Iris pigment epithelial cell (primary cell): Measurements from ENCODE around the gene TRIM75.
A peak's percentile ranks its signal among the peaks of the same experiment; 100 is the strongest.
"Not testable (repeated sequence)": the region's sequence is repeated elsewhere in the genome, so short reads cannot be mapped to it uniquely, and the experiment has no call there.

ENCODE experiments used
- DNase-seq: peaks from one replicate; pipeline ENCODE4 v3.0.0-alpha.2; 2011; ENCODE audit warnings: low read depth

The TRIM75 gene

DNA sequence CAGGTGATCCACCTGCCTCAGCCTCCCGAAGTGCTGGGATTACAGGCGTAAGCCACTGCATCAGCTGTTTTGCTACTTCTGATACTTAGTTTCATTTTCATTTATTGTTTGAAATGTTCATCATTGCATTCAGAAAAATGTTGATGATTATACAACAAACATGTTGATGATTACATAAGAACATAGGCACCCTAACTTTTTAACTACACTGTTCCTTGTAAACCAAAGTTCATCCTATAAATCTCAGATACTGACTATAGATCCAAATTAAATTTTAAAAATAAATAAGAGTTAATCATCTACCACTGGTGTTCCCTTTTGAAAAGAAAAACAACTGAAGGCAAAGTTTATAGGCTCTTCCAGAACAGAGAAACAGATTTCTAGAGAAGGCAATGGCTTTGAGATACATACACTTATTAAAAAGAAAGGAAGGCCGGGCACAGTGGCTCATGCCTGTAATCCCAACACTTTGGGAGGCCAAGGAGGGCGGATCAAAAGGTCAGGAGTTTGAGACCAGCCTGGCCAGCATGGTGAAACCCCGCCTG, 23.4 kb downstream of the TRIM75 start:
- DNase-seq, result no peak

DNA sequence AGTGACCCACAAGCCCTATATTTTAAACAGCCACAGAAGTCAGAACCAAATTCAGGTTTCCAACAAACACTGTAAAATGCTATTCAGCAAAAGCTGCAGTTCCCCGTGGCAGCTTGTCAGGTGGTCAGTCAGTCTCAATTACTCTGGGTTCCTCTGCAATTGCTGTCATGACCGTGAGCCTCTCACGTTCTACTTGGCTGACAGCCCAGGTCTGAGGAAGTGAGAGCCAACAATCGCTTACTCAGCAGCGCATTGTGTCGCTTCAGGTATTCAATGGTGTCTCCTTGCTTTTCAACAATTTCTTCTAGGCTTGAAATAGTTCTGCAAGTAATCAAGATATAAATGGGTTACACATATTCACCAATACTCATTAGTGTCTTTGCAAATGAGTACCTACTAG, 25.8 kb downstream of the TRIM75 start:
- DNase-seq, result peak; percentile 73

DNA sequence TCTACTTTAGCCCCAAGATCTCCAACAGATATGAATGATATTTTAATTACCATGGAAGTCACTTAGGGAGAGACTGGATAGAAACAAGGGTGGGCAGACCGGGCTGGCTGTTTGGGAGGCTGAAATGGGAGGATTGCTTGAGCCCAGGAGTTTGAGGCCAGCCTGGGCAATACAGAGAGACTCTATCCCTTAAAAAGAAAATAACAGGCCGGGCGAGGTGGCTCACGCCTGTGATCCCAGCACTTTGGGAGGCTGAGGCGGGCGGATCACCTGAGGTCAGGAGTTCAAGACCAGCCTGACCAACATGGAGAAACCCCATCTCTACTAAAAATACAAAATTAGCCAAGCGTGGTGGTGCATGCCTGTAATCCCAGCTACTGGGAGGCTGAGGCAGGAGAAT, 31.1 kb downstream of the TRIM75 start:
- not testable (repeated sequence) for DNase-seq

DNA sequence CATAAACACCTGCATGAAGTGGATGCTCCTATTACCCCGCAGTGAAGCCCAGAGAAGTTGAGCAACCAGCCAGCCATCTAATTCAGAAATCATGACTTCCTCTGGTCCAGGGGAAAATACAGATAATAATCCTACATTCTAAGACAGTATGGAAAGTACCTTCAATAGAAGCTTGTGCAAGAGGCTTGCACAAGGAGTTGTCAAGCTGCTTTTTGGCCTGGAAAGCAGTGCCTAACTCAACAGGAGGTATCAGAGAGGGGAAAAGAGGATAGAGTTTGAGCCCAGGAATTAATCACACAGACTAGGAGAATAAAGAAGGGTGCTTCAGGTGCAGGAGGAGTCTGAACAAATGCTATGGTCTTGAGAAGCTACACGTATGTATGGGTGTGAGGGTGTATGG, 32.3 kb downstream of the TRIM75 start:
- peak; percentile 55 for DNase-seq

DNA sequence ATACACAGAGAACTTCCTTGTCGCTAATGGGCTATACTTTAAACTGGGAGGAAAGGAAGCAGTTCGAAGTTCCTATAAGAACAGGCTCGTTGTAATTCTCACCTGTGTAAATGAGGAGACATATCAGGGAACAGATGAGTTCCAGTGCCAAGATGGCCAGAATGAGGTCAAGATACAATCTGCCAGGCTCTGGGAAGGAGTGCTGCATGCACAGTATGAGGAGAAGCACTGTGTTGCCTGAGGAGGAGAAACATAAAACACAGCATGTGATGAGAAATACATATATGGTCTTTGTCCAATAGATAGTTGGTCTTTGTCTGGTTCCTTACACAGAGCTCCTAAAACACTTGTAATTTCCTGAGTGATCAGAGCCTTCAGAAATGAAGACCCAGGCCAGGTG, 34.7 kb downstream of the TRIM75 start:
- no peak for DNase-seq

DNA sequence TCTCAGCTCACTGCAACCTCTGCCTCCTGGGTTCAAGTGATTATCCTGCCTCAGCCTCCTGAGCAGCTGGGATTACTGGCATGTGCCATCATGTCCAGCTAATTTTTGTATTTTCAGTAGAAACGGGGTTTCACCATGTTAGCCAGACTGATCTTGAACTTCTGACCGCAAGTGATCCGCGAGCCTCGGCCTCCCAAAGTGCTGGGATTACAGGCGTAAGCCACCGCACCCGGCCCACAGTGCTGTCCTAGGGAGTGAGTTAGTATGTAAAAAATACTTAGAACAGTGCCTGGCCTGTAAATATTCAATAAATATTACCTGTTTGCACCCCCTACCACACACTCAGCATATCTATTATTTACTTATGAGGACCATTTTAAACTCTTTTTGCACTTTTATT, 38.5 kb downstream of the TRIM75 start:
- not testable (repeated sequence) for DNase-seq

DNA sequence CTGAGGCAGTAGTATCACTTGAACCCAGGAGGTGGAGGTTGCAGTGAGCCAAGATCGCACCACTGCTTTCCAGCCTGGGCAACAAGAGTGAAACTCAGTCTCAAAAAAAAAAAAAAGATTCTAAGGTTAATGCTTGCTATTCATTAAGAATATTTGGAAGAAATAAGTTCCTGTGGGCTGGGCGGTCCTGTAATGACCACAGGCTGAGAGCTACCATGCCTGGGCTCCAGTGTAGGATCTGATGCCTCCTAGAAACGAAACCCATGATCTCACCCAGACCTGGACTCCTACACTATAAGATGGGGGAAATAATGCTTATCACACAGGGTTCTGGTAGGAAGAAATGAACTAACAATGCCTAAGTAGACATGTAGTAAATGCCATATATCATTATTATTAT, 41.2 kb downstream of the TRIM75 start:
- DNase-seq, result no peak

DNA sequence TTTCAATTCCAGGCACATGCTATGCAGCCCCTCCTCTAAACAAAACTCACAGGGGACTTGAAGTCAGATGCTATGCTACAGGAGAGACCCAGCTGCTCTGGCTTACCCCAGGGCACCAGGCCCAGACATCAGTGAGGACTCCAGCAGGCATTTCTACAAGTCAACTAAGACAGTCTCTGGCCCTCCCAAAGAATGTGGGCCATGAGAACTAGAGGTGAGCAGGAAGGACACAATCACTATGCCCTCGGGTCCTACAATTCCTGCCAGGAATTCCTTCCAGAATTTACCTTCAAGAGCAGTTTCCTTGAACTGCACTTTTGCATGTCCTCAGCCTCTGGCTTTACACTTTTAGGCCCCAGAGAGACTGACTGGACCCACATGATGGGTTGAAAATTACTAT, 41.6 kb downstream of the TRIM75 start:
- DNase-seq, result no peak

DNA sequence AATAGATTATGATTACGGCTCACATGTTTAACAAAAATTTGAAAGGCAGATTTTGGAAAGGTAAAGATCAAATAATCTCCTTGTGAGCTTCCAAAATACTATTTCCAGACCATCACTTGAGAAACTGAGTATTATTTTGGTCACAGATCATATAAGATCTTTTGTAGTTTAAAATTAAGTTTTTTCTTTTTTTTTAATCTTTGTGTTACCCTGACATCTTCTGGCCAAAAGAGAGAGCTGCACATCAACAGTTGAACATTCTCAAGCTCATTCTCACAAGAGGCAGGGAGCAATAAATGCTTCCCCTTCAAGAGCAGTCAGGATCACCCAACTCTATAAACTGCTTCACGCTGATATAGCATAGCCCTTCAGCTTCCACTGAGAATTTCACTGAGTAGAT, 43.1 kb downstream of the TRIM75 start:
- peak; percentile 42 for DNase-seq

DNA sequence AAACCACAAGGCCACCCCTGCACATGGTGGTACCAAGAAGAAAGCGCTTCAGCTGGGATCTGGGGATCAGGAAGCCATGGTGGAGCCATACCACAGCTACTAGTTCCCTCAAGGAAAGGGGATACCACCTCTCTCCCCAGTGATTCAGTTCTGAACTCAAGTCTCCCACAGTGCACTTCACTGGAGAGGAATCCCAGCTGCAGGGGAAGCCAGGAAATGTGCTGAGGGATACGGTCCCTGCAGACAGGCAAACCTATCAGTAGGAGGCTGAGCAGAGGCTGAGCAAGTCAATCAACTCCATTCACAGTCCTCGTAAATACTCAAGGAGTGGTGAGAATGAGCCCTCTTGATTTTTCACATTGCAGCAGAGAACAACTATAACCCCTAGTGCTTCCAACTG, 48.0 kb downstream of the TRIM75 start:
- no peak for DNase-seq

DNA sequence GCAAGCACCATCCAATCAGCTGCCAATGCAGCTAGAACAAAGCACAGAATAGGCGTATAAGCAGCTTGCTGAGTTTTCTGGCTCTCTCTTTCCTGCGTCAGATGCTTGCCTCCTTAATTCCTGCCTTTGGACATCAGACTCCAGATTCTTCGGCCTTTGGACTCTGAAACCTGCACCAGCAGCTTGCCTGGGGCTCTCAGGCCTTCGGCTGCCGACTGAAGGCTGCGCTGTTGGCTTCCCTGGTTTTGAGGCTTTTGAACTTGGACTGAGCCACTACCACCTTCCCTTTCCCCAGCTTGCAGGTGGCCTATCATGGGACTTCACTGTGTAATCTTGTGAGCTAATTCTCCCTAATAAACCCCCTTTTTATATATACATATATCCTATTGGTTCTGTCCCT, 52.9 kb downstream of the TRIM75 start:
- no peak for DNase-seq
